GM12875 (cell line): Measurements from ENCODE around the gene SMAD3.

Experiments
- H3K4me3 ChIP-seq: one replicate; pipeline ENCODE4 v1.5.1; 2011; ENCODE audit warnings: low read depth, low read length, control low read depth
- CTCF ChIP-seq: IDR thresholded peaks from 2 replicates; pipeline ENCODE4 v1.5.1; 2011; ENCODE audit warnings: low read depth, mild to moderate bottlenecking, control low read depth, inconsistent platforms, low read length, moderate library complexity, borderline replicate concordance; ENCODE audit not compliant: insufficient read depth

Gene SMAD3

GRCh38 chr15:67180514-67181191 lies 115.3 kb downstream of the SMAD3 start:
- no peak overlapping the region for H3K4me3 ChIP-seq
- TF ChIP-seq CTCF, result no peak

- no peak overlapping the region for H3K4me3 ChIP-seq
- 0 out of 2 replicates have a peak, but pooled peaks have one; percentile 10 for TF ChIP-seq CTCF
Measured at GRCh38 chr15:67181221-67181639, 115.8 kb downstream of the SMAD3 start.

DNA sequence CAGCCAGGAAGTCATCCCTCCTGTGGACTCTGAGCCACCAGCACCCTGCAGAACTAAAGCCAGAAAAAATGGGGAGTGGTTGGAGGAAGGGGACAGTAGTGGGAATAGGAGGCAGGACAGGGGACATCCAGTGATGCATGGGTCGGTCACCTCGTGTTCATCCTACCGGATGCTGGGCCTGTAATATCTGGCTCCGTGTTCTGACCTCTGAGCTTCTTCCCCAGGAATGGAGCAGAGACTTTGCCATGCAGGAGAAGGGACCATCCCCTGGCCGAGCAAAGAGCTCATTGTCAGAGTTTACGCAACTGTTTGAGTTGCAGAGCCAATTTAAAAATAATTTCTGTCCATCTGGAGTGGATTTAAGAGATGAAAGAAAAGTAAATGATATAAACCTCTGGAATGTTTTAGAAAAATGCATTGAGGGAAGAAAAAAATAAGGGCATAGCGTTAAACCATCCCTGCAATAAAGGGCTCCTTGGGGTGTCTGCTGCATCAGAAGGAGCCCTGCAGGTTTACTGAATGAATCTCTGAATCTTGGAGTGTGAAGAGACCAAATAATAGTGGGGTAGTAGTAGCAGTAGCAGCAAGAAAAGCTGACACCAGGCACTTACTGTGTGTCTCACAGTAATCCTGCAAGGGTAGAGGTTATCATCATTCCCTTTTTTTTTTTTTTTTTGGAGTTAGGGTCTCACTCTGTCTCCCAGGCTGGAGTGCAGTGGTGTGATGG lies 118.2 kb downstream of the SMAD3 start:
- H3K4me3 ChIP-seq, result no peak overlapping the region
- no peak for TF ChIP-seq CTCF

- no peak for TF ChIP-seq CTCF
- H3K4me3 ChIP-seq, result no peak overlapping the region
Measured at GRCh38 chr15:67184208-67184925, 119.0 kb downstream of the SMAD3 start.

DNA sequence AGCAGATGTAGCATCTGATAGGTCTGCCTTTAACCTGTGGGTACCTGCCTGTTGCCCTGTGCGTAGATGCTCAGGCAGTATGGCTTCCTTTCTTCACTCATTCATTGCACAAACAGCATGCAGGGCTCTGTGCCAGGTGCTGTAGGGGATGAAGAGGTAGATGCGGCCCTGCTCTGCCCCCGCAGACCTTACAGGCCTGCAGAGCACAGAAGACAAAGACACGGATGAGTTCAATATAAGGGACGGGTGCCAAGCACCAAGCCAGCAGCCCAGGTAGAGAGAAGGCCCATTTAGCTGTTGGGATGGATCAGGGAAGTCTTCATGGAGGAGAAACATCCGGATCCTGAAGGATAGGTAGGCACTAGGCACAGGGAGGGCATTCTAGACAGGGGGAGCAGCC lies 119.6 kb downstream of the SMAD3 start:
- TF ChIP-seq CTCF, result no peak

DNA sequence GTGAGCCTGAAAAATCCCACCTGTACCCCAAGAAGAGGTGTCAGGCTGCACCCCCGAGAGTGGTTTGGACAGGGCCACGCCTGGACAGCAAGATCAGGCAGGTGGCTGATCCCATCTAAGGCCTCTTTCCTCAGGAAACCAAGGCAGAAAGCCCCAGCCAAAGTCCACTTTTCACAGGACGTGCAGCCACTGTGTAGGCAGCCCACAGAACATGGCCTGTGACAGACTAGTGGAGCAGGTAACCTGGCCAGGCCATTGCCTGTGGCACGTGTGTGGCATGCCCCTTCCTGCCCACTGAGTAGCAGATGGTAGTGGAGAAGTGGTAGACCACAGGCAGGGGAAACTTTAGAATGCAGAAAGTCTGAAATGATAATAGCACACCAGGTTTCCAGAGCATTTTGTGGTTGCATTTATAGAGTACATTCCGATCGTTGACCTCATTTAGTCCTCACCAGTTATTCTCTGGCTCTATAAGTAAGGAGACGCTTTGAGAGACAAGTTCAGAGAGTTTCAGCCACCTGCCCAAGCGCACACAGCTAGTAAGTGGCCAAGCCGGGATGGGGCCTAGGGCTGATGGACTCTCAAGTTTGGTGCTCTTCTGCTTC lies 120.3 kb downstream of the SMAD3 start:
- H3K4me3 ChIP-seq, result no peak overlapping the region
- TF ChIP-seq CTCF, result no peak

More for the DNA sequence above, 119.6 kb downstream of the SMAD3 start:
- no peak overlapping the region for H3K4me3 ChIP-seq
